Stimulated activated CD4-positive, alpha-beta T cell treated with anti-CD3 and anti-CD28 coated beads, Interleukin-1b, Interleukin-23, amount 100 ng/mL, for 24 hours (primary cell): ENCODE results near the gene CDKN1A.
A peak's percentile ranks its signal among the peaks of the same experiment; 100 is the strongest.
"Not testable (repeated sequence)": the region's sequence is repeated elsewhere in the genome, so short reads cannot be mapped to it uniquely, and the experiment has no call there.

Source experiments
- DNase-seq, 4 experiments: peaks; one replicate each; pipeline ENCODE4 v3.0.0-alpha.2; 2020; ENCODE audit warnings: low read depth in 4 of 4, low spot score in 1 of 4

CDKN1A gene

GRCh38 chr6:36719126-36719525 is 40.6 kb downstream of the CDKN1A start:
- no peak for DNase-seq

DNA sequence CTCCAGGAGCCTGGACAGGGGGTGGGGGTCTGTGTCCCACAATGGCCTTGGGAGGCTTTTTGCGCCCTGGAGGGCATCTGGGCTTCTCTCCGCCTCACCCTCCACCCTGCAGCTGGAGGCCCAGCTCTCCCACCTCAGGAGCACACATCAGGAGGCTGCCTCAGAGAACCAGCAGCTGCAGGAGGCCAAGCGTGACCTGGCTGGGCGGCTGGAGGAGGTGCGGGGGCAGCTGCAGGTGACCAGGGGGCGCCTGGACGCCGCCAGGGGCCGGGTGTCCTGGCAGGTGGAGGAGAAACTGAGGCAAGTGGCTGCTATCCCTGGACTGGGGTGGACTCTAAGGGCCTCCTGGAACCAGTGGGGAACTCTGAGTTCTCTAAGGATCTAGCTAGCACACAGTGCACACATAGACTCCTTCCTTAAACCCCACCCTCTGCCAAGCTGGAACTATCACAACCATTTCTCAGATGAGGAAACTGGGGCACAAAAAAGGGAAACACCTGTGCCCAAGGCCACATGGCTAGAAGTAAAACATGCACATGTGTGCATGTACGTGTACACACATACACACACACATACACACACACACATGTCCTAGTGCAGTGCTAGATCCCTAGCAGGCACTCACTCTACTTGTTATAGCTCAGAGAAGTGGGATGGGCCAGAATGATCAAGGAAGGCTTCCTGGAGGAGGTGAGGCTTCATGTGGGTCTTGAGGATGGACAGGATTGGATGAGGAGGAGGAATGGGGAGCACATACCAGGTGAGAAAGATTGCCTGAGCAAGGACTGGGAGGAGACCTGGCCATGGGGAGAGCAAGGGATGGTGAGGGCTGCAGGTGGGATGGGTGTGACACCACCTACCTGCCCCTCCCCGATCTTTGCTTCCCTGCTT is 42.0 kb downstream of the CDKN1A start:
- DNase-seq: no peak

DNA sequence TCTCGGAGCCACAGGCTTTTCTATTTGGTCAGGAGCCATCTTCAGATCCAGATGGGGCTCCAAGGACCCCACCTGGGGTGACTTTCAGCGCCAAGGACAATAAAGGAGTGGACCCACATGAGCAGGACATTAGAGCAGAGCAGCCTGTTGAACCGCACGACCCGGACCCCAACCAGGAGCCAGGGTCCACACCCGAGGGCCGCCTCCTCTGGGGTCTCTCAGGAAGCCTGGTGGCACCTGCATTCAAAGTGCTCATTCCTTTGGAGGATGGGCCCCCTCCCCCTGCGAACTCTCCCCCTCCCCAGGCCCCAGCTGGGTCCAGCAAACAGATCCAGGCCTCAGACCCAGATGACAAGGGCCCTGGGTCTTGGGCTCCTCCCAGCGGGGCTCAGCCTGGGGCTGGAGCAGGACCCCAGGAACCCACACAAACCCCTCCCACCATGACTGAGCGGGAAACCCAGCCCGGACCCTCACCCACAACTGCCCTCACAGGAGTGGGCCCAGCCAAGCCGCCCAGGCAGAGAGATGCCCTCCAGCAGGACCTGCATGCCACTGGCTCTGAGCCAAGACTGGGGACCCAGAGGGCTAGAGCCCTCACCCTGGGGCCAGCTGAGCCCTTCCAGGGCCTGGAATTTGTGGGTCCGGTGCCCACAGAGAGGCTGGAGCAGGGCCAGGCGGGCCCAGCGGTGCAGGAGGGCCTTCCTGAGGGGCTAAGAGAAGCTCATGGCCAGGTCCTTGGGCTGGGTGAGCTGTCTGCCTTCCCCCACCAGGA is 43.0 kb downstream of the CDKN1A start:
- no peak for DNase-seq

DNA sequence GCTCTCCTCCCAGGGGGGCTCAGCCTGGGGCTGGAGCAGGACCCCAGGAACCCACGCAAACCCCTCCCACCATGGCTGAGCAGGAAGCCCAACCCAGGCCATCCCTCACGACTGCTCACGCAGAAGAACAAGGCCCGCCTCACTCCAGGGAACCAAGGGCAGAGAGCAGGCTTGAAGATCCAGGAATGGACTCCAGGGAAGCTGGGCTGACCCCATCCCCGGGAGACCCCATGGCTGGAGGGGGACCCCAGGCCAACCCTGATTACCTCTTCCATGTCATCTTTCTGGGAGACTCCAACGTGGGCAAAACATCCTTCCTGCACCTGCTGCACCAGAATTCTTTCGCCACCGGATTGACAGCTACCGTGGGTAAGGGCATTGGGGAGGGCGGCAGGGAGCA is 43.9 kb downstream of the CDKN1A start:
- no peak for DNase-seq

DNA sequence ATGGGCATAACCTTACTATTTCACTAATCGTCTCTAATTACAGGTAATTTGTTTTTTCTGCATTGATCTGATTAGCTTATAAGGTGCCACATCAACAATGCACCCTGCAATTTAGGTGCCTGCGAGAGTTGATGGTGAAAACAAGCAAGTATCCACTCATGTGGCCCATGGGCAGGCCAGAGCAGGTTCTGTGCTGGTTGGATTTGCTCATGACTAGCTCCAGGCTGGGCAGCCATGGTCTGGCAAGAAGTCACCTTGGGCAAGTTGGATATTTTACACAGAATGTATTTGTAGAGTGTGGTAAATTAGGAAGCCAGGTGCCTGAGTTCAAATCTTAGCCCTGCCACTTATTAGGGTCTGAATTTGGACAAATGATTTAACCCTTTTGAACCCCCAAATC is 44.4 kb downstream of the CDKN1A start:
- no peak for DNase-seq

- DNase-seq: not testable (repeated sequence)
Measured at GRCh38 chr6:36723992-36724391, 45.5 kb downstream of the CDKN1A start.

DNA sequence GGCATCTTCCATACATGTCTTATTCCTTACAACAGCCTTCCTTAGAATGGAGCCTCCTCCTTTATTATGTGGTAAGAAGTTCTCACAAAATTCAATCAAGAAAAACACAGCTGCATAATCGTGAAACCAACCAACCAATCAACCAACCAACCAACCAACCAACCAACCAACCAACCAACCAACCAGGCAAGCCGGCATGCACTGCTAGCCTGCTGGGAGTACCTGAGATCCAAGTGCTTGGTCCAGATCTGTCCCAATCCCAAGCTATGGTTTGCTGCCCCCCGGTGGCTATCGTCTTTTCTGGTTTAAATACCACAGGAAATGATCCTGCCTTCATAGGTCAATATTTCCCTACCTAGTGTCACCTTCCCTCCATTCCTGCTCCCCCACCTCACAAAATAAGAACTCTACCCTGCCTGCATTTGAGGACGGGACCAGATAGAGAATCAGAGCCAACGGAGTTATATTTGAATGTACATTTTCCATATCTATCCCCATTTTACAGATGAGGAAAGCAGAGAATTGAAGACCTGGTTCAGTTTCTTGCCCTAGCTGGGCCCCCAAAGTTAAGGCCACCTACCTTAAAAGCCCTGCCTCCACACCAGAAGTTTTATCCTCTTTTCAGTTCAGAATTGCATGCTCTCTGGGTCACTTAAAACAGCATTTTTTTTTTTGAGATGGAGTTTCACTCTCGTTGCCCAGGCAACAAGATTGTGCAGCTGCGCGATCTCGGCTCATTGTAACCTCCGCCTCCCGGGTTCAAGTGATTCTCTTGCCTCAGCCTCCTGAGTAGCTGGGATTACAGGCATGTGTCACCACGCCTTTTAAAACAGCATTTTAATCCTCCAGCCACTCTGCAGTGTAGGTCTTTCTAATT is 46.2 kb downstream of the CDKN1A start:
- DNase-seq: peak in 3 of 4 experiments; percentile 18 to 57 (median 28)

- DNase-seq: no peak
Measured at GRCh38 chr6:36725581-36725980, 47.1 kb downstream of the CDKN1A start.

DNA sequence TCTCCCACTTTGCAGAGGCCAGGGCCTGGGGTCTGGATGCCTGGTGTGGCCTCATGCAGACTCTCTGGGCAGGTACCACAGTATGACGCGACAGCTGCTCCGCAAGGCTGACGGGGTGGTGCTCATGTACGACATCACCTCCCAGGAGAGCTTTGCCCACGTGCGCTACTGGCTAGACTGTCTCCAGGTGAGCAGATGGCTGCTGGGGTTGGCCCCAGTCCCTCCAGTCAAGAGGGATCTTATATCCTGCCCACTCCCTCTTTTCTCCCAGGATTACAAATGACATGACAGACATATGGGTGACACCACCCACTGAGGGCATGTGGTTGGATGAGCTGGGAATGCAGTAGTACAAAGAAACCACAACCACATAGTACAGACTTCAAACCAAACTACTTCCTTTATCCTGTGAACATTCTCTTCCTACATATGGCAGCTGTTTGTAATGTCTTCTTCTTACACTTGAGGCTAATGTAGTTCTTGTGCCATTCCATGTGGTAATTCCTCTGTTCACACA is 49.0 kb downstream of the CDKN1A start:
- no peak for DNase-seq

DNA sequence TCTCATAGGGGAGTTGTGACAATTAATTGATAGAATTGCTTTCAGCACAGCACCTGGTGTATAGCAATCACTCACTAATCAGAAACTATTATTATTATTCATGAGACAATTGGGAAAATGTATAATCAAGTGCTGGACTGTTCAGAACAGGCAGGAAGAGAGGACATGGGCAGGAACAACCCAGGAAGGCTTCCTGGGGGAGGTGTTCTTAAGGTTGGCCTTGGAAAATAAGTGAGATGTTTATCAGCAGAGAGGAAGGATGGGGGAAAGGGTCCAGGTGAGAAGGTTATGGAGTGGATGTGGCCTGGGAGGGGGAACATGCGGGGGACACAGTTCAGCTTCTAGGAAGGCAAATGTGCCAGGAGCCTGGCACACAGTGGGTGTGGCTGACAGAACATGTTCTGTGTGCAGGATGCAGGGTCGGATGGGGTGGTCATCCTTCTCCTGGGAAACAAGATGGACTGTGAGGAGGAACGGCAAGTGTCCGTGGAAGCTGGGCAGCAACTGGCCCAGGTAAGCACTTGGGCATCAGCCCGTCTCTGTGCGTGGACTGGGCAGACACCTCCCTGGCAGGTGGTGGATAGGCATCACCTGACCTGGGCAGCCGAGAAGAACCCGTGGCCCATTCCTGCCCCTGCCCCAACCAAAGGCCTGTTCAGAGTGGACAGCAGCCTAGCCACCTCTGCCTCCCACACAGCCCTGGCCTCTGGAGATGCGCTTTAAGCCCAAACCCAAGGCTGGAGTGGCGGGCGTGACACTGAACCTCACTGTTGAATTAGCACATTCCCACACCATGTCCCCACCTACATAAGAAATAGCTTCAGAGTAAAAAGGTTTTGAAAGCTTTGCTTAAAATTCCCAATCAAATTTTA is 50.0 kb downstream of the CDKN1A start:
- no peak for DNase-seq

DNA sequence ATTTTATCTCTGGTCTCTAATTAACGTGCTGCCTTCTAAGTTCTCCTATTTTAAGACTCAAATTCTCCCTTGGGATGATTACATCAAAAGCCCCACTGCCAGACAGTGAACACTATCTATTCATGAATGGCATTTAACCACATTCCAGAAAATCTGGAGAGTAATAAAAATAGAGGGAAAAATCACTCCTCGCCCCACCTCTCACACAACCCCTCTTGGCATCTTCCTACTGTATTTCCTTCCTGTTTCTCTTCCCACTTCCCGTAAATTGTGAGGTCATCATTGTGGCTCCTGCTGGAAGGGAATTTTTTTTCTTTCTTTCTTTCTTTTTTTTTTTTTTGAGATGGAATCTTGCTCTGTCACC is 50.6 kb downstream of the CDKN1A start:
- no peak for DNase-seq

- no peak for DNase-seq
Measured at GRCh38 chr6:36730424-36731380, 52.2 kb downstream of the CDKN1A start.

GRCh38 chr6:36731622-36732310 is 53.3 kb downstream of the CDKN1A start:
- no peak for DNase-seq

DNA sequence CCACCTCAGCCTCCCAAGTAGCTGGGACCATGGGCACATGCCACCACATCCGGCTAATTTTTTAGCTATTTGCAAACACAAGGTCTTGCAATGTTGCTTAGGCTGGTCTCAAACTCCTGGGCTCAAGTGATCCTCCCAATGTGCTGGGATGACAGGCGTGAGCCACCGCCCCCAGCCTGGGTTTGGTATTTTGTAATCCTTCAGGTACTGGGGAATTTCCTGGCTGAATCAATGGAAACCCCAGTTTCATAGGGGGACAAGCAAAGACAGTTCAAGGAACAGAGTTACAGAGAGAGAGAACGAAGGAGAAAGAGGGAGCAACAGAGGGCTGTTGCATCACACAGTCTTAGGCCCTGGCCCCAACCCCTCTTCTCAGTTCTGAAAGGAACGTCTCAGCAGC is 54.8 kb downstream of the CDKN1A start:
- no peak for DNase-seq

DNA sequence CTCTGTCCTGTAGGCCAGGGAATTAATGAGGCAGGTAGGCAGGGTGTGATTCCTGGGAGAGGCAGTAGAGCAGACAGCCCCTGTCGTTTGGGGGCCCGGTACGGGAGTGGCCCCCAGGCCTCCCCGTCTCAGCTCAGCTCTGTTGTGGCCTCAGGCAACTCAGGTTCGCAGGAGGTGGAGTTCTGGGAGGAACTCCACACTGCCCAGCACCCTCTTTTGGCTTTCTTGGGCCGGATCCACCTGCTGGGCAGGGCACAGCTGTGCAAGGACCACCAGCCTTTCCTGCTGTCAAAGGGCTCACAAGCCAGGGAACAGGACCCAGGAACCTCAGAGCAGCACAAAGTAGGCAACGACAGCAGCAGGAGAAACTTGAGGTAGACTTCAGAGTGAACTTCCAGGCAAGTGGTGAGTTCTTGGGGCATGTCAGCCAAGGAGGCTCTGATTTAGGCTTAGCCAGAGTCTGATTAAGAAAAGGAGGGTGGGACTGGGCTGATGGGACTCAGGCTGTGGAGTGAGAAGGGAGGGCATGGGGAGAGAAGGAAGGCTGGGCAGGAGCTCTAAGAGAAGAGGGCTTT is 56.1 kb downstream of the CDKN1A start:
- no peak for DNase-seq

- DNase-seq: no peak
Measured at GRCh38 chr6:36735110-36736071, 56.9 kb downstream of the CDKN1A start.
